GM18870 (cell line): ENCODE measurements around the gene DEF6.
"Not testable (repeated sequence)": the region's sequence is repeated elsewhere in the genome, so short reads cannot be mapped to it uniquely, and the experiment has no call there.

ENCODE experiments used
- ATAC-seq: cut with Tn5 transposase; IDR thresholded peaks from one replicate; pipeline ENCODE4 v1.9.1; 2021; ENCODE audit warnings: moderate library complexity; ENCODE audit not compliant: unreplicated experiment

The DEF6 gene

DNA sequence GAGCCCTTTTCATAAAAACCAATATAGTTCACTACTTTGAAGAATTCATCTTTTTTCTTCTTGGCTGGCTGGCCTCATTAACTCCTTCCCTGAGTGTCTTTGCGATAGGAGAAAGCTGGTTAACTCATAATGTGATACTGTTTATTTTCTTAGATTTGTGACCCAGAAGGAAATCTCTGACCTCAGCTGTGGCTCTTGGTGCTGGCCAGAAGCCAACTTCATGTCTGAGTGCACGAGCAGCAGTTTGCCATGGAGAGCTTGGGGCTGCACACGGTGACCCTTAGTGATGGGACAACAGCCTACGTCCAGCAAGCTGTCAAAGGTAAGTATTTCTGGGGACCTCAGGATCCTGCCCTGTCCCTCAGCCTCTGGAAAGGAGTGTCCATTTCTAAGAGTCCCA, 16.7 kb upstream of the DEF6 start:
- ATAC-seq: no peak

DNA sequence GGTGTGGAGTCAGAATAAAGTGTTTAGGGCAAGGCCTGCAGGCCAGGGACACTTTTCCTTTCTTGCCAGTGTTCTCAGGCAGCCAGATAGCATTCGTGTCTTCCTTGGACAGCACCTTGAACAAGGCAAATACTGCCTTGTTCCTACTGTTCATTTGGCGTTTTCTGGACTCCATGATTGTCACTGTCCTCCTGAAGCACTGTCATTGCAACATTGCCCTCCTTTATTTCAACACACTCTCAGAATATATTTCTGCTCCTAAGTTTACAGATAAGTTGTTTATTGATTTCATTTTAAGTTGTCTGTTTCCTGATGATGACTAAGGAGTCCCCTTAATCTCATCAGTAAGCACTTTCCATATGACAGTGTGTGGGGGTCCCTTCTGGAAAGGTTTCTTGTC, 15.1 kb upstream of the DEF6 start:
- ATAC-seq: no peak

DNA sequence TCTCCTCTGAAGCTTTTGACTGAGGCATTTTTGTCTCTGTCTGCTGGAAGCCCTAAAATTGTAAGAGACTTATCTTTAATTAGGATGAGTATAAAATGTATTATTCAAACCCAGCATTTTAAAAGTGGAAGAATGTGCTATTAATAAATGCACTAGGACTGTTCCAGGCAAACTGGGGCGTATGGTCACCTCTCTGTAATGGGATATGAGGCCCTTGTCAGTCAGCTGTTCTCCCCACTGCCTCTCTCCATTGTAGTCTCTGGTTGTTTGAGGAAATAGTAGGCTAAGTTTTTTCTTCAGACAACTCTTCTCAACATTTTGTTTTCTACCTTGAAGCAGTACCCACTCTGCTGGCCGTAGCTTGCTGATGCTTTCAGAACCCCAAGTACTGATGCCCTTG, 14.3 kb upstream of the DEF6 start:
- ATAC-seq: no peak

DNA sequence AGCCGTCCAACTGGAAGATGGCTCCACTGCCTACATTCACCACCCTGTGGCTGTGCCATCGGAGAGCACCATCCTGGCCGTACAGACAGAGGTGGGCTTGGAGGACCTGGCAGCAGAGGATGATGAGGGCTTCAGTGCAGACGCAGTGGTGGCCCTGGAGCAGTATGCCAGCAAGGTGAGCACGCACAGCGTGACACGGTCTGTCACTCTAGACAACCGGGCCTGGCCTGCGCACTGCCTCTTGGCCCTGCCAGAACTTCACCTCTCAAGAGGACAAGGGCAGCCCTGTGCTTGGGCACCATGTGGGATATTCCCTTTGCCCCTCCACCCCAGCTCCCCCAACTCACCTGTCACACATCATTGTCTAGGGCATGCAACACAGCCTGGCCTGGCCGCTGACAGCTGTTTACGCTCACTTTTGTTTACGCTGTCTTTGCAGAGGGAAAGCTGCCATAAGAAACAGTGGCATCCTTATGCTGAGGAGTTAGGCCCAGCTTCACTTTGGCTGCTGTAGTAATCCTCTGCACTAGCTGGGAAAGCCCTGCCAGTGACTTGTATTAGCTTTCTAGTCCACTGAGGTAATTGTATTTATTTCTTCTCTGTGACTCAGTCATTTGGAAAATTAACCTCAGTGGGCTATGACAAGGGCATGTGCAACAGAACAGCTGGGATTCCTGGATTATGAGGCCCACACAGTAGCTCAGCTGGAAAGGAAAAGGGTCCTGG, 9.8 kb upstream of the DEF6 start:
- no peak for ATAC-seq

DNA sequence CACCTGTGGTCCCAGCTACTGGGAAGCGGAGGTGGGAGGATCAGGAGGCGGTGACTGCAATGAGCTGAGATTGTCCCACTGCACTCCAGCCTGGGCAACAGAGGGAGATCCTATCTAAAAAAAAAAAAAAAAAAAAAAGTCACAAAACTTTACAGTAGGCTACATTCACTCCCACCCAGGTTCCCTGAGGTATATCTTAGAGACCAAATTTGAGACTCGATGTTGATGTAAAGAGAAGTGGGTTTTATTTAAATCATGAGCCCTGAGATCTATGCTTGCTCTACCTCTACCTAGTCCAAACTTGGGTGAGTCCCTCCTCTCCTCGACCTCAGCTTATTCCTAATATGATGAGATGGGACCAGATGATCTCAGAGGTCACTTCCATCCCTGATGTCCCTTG, 8.8 kb upstream of the DEF6 start:
- no peak for ATAC-seq

DNA sequence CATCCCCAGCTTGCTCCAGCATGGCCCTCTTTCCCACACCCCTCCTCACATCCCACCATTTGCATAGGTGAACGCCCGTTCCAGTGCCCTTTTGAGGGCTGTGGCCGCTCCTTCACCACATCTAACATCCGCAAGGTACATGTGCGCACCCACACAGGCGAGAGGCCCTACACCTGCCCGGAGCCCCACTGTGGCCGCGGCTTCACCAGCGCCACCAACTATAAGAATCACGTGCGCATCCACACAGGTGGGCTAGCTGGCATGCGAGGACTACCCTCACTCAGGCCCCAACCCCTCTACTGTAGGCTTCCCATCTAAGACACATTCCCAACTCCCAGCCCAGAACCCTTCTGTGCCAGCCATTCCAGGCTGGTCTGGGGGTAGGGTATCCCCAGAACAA, 6.1 kb upstream of the DEF6 start:
- ATAC-seq: no peak

DNA sequence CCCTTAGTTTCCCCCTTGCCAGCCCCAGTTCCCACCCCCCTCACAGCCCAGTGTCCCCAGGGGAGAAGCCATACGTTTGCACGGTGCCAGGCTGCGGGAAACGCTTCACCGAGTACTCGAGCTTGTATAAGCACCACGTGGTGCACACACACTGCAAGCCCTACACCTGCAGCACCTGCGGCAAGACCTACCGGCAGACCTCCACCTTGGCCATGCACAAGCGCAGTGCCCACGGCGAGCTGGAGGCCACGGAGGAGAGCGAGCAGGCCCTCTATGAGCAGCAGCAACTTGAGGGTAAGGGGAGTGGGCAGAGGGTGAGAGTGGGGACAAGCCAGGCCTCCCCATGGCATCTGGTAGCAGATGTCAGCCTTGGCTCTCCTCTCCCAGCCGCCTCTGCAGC, 5.1 kb upstream of the DEF6 start:
- no peak for ATAC-seq

DNA sequence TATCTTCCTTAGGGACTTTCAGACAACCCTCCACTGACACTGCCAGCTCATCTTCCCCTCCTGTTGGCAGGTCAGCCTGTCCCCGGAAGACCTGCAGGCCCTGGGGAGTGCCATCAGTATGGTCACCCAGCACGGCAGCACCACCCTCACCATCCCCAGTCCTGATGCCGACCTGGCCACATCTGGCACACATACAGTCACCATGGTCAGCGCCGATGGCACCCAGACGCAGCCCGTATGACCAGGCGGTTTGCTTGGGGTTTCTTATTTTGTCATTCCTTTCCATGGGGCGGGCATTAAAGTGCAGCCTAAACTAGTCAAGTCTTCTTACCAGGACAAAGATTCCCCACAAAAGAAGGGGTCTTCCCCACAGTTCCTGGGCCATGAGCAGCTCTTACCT, 3.9 kb upstream of the DEF6 start:
- no peak for ATAC-seq

DNA sequence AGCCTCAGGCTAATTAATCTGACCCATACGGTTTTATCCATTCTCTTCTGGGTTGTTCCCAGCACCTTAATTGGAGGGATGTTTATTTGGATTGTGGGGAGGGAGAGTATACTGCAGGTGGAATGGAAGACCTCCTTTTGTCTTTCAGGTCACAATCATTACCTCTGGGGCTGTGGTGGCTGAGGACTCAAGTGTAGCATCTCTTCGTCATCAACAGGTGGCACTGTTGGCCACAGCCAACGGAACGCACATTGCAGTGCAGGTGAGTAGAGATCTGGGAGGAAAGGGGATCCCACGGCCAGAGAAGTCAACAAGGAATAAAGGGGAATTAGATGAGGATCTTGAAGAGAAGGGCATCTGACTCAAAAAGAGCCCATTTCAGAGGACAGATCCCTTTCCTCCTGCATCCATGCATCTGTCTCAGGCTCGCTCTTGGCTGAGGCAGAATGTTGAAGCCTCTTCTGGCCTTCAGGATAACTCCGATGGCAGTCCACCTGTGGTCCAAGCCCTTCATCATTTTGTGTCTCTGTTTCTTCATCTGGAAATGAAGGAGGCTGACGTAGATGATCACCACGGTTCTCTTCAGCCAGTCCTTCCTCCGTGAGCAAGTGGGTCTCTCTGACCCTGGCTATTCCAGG, 3.2 kb upstream of the DEF6 start:
- ATAC-seq: no peak

DNA sequence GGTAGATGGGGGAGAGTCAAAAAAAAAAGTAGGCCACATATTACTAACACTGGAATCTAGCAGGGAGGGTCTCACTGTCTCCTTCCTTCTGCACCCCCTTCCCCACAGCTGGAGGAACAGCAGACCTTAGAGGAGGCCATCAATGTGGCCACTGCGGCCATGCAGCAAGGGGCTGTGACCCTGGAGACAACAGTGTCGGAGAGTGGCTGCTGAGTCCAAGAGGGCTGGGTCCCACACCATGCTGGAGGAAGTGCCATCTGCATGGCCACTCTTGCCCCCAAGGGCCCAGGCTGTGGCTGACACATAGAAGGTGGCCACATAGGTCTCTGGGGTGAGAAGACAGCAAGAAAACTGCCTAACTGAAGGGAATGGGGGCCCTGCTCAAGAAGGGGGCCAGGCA, 2.6 kb upstream of the DEF6 start:
- no peak for ATAC-seq

DNA sequence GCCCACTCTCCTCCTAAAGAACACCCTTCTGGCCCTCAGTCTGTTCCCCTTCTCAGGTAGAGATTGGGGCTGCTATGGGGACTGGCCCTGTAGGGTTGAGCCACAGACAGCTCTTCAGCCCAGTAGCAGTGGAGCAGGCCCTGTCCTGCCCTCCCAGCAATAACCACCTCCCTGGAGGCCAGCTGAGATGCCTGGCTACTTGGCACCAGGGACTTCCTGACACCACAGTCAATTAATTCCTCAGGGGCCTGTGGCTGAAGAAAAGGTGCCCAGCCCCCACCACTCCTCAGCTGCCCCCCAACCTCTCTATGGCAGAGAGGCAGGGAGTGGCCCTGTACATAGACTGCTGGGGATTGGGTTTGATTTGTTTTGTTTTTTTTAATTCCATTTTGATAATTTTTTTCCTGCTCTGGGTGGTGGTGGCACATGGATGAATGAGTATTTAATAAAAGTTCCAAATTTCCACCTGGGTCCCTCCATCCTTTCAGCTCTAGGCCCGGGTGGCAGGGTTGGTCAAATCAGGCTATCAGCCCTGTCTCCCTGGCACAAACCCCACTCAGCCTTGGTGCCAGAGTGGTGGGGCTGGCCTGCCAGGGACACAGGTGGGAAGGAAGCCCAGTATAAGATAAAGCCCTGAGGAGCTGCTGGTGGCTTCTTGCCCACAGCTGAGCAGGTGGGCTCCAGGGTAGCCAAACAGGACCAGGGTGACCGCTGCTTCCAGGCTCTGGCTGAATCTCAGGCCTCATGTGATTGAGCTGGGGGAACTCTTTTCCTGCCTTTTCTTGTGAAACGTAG, 1.9 kb upstream of the DEF6 start:
- ATAC-seq: no peak

DNA sequence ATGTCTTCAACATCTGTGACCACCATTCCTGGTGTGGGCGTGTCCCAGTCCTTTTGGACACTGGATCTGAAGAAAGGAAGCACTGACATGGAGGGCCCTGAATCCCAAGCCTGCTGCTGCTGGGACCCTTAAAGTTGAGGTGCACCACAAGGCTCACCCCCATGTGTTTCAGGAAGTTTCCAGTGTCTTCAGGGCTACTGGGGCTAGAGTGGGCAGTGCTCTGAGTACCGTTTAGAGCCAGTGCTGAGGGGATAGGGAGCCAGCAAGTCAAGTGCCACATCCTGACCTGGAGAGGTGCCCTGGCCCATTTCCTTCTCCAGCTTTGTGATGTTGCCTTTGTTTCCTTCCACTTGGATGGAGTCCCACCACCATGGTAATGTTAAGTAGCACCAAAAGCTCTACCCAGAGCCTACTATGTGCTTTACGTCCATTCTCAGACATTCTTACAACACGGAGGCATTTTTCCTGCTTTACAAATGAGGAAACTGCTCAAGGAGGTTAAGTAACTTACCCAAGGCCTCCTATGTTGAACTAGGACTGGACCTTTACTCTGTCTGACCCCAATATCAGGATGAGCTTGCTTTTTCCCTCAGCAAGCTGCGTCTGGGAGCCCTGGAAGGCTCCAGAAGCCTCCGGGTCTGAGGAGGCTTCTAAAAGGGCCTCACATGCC, 552 bp upstream of the DEF6 start:
- ATAC-seq: peak; percentile 8

DNA sequence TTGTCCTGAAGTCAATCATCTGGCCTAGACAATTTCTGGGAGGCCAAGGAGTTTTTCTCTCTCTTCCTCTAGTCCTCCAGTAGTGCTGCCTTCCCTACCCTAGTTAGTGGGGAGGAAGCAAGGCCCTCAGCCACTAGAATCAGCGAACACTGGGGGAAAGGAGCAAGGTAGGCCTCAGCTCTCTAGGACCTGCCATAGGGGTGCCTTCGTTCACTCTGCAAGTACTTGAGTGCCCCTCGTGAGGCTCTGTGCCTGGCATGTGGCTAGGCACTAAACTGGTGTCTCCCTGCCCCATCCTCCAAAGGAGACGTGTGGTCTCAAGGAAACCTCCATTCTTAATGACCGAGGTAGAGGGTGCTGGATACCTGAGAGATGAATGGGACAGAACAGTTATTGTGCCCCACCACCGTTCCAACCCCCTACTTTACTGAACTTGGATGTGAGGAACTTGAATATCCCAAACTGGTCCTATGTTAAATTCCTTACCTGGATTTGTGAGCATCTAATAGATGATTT, 1.1 kb downstream of the DEF6 start:
- no peak for ATAC-seq

DNA sequence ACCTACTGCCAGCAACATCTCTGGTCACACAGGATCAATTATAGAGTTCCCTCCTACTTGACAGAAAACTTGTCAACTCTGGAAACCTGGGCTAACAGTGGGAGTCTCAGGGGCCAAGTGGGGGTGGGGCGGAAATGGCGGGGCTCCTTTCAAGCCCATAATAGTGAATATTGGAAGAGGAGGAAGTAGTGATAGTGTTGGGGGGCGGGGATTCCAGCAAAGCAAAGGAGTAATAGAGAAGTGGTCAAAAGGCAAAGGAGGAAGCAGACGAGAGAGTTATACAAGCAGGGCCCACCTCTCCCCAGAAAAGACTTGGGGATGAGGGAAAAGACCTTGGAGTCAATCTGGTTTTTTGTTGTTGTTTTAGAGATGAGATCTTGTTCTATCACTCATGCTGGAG, 2.1 kb downstream of the DEF6 start:
- no peak for ATAC-seq

DNA sequence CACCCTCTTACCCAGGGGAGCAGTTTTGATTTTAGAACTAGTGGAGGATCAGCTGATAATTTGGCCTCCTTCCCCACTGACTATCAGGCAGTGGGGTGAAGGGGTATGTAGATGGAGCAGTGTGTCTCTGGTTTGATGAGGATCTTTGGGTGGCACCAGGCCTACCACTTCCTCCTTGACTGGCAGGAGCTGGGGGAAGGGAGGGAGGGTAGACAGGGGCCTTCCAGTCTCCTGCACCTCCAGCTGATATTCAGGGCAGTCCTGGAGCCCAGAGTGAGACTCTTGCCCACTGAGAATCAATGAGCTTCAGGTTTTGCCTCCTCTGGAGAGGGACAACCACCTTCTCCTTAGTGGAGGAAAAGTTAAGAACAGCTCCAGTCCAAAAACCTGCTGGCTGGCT, 3.2 kb downstream of the DEF6 start:
- ATAC-seq: no peak

DNA sequence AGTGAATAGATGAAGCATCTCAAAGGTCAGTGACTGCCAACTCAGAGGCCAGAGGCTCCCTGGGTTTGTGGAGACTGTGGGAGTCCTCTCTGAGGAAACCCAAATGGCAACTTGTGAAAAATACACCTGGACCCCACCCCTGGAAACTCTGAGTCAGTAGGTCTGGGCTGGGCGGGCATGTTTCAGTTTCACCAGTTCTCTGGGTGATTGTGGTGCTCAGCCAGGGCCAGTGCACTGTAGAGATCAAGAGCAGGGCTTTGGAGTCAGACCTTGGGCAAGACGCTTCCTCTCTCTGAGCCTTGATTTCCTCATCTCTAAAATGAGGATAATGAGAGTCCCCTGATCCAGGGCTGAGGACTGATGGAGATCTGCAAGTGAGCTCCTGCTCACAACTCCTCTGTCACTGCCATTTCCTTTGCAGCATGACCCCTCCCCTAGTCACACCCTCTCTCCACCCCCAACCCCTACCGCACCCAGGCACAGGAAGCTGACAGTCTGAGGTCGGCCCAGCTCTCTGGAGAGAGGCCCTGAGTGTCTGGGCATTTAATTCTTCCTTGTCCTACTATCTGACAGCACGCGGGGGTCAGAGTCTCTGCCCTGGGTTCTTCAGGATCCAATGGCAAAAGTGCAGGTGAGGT, 5.1 kb downstream of the DEF6 start:
- peak; percentile 61 for ATAC-seq

DNA sequence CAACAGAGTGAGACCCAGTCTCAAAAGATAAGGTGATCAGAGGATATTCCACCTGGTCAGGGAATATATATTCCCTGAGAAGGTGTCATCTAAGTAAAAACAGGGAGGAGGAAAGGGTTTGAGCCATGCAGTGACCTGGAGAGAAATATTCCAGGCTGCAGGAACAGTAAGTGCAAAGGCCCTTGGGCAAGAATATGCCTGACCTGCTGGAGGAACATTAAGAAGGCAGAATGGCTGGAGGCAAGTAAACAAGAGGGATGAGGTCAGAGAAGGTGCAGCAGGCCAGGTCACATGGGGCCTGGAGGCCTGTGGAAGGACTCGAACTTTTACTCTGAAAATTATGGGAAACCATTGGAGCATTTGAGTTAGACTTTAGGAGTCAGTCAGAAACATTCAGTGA, 6.7 kb downstream of the DEF6 start:
- ATAC-seq: no peak

DNA sequence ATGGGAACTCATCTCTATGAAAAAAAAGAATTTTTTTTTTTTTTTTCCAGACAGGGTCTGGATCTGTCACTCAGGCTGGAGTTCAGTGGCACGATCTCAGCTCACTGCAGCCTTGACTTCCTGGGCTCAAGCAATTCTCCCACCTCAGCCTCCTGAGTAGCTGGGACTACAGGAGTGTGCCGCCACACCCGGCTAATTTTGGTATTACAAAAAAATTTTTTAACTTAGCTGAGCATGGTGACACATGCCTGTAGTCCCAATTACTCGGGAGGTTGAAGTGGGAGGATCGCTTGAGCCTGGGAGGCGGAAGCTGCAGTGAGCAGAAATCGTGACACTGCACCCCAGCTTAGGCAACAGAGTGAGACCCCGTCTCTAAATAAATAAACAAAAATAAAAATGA, 7.5 kb downstream of the DEF6 start:
- no peak for ATAC-seq

DNA sequence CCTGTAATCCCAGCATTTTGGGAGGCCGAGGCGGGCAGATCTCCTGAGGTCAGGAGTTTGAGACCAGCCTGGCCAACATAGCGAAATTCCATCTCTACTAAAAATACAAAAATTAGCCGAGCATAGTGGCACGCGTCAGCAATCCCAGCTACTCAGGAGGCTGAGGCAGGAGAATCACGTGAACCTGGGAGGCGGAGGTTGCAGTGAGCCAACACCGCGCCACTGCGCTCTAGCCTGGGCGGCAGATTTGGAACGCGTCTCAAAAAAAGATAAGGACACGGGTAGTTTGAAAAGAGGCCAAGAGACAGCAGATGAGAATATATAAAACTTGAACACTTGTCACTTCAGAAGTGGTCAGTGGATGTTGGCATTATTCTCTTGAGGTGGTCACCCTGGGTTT, 9.5 kb downstream of the DEF6 start:
- ATAC-seq: not testable (repeated sequence)

DNA sequence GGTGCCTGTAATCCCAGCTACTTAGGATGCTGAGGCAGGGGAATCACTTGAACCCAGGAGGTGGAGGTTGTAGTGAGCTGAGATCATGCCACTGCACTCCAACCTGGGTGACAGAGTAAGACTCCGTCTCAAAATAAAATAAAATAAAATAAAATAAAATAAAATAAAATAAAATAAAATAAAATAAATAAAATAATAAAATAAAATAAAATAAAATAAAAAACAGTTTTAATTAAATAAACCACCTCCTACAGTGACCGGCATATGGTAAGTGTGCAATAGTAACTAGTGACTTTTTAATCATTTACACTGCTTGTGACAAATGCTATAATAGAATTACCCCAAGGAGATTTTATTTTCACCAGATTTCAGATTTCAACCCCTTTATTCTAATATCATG, 10.9 kb downstream of the DEF6 start:
- ATAC-seq: not testable (repeated sequence)
